SIG-M5 (cell line): Measurements from ENCODE around the gene PCNX2.

Source experiments
- DNase-seq: peaks from one replicate; lab custom pipeline; 2025; lab: John Stamatoyannopoulos, UW

PCNX2 gene

DNA sequence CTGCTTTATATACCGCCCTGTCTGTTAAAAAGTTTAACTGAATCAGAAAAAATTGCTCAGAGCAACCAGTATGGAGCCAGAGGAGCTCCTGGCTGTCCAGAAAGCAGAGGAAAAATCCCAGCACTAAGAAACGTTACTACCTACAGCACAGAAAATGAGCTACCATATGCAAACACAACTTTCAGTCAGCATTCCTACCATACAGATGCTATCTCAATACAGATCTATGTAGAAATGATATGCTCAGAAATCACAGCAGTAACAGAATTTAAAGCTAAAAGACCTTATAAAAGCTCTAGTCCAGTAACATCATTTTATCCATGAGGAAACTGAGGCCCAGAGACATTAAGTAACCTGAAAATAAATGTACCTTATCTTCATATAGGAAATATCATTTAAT lies 38.7 kb downstream of the PCNX2 start:
- no peak for DNase-seq

DNA sequence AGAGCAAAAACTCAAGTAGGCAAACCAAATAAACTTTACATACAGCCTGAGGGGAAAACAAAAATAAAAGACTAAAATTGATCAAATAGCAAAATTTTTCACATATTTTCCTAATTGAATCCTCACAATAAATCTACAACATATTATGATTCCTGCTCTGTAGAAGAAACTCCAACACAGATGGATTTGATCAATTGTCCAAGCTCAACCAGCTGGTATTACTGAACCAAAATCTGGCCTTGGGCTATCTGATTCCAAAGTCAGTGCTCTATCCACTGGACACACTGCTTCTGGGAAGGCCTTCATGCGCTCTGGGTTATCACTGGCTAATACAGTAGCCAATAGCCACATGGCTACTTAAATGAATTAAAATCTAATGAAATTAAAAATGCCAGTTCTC lies 39.3 kb downstream of the PCNX2 start:
- no peak for DNase-seq

DNA sequence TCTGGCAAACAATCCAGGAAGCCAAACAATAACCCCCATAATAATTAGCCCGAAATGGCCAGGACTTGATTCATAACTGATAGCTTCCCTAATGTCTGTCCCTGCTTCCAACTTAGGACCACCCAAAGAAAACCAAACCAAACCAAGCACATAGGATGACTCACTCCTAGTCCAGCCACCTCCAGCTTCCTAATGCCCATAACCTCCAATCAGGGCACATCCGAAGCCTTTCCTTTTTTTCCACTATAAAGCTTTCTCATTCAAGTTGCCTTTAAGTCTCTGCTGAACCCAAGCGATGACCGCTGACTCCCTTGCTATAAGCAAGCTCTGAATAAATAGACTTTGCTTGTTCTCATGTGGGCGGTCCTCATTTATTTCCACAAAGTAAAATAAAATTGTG lies 40.4 kb downstream of the PCNX2 start:
- DNase-seq, result no peak

DNA sequence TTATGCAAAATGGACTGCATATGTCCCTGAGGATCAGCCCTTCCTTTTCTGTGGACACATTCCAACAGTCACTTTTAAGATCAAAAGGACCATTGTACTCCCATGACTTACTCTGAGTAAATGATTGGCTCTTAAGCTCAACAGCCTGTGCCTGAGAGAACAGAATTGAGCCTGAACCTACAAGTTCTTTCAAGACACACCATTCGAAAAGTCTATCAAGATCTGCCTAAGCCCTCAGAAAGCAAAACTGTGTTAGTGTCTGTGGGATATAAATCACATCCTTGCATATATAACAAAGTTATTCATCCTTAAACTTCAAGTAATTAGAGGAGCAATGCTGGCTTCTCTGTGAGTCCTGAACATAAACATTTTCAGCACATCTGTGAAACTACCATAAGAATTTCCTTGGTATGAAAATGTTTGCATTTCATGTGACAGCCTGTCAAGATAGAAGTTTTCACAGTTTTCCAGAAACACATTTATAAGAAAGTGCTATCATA lies 41.6 kb downstream of the PCNX2 start:
- no peak for DNase-seq

DNA sequence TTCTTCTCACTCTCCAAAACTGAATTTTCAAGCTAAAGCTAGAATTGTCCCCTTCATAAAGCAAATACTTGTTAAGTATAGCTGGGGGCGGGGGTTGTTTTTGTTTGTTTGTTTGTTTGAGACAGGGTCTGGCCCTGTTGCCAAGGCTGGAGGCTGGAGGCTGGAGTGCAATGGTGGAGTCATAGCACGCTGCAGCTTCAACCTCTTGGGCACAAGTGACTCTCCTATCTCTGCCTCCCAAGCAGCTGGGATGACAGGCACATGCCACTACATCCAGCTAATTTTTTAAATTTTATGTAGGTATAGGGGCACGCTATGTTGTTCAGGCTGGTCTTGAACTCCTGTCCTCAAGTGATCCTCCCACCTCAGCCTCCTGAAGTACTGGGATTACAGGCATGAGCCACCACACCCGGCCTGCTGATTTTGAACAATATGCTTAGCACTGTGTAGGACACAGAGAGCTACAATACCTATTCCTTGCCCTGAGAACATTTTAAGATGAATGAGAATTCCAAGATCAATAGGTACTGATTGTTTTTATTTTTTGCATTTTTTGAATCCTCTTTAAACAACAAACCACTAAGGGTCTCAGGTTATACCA lies 42.2 kb downstream of the PCNX2 start:
- DNase-seq, result no peak

DNA sequence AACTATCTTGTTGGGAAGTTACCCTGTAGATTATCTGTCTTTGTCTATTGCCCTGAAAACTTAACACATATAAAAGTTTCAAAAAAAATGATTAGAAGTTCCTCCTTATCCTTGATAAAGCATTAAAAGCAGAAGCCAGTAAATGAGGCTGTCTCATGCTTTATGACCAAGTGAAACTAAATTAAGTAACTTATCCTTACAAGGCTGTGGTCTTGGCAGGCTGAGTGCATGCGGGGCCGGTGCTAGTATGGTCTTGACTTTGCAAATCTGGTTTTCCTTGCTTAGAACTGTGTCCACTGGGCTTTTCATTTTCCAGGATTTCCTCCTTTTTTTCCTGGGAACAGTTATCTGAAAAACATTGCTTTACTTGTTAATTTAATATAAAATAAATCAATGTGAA lies 43.1 kb downstream of the PCNX2 start:
- peak; percentile 36 for DNase-seq

DNA sequence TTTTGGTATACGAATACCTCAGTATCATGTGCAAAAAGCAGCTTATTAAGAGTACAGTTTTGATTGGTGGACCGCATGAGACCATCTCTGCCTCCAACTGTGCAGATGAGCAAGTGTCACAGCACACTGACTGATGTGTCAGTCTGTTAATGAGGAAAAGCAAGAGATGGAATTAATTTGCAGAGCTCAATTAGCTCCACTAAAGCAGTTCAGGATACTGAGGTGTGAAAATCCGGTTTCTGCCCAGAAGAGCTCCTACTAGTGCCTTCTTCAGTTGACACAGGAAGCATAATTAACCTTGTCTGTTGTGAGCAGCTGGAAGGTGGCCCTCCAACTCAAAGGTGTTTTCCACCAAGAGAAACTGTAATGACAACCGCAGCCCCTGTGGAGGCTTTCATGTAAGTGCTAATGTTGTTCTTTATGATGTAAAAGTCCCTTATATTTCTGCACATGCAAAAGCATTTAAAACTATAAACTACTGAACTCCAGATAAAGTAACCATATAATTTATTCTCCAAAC lies 44.3 kb downstream of the PCNX2 start:
- DNase-seq, result no peak

DNA sequence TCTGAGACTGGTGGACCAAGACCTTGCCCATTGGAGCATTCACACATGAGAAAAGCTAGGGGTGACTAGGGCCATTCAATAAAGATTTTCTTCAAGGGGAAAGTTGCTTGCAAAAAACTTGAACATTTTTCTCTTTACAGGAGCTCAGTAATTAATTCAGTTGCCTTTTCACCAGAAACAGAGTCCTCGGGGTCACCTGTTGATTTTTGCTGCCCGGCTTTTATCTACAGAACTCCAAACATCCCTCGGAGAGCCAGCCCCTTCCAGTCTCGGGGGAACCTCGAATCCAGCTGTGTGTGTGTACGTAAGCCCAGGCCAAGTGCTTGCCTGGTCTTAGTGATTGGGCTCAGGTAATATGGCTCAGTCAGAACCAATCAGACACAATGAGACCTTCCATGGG lies 47.5 kb downstream of the PCNX2 start:
- DNase-seq, result no peak

DNA sequence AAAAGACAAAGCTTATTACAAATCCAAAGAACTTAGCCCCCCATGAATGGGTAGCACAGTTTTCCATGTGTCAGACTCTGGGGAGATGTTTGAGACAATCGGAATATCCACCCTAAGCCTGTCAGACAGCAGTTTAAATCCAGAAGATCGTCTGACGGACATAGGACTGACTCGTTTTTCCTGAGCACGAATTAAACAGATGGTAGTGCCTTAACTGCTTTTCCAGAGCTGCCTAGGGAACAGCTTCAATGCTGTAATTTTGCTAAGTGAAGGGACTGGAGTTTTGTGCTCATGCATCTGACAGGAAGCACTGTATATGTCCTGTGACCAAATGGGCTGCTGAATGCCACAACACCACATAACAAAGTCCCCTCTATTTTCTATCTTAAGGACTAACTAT lies 48.6 kb downstream of the PCNX2 start:
- DNase-seq, result no peak

DNA sequence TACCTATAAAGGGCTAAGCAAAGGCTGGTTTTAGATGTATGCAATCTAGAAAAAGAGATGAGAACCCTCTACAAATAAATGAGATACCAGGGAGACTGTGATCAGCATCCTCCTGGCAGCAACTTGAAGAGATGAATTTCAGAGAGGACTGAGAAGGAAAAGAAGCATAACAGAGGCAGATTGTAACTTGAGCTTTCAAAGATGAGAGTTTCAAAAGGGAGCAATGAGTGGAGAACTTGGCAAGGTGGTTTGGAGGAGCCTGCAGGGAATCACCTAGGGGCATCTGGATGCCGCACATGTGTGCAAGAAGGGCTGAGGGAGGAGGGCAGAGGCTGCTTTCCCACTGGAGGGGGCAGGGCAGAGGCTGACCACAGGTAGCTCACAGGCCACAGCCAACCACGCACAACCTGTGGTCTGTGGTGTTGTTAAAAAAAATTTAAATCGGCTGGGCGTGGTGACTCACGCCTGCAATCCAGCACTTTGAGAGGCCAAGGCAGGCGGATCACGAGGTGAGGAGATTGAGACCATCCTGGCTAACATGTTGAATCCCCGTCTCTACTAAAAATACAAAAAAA lies 50.2 kb downstream of the PCNX2 start:
- DNase-seq, result no peak

DNA sequence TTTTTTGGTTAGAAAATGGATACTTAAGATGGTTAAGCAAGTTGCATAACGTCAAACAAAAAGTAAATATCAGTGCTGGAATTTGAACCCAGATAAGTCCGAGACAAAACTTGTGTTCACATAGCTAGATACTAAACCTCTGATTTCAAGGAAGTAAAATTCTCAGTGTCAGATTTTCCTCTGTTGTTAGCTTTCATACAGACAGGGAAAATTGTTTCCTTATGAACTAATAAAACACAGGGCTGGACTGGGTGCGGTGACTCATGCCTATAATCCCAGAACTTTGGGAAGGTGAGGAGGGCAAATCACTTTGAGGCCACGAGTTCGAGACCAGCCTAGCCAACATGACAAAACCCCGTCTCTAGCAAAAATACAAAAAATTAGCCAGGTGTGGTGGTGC lies 51.3 kb downstream of the PCNX2 start:
- DNase-seq, result no peak

DNA sequence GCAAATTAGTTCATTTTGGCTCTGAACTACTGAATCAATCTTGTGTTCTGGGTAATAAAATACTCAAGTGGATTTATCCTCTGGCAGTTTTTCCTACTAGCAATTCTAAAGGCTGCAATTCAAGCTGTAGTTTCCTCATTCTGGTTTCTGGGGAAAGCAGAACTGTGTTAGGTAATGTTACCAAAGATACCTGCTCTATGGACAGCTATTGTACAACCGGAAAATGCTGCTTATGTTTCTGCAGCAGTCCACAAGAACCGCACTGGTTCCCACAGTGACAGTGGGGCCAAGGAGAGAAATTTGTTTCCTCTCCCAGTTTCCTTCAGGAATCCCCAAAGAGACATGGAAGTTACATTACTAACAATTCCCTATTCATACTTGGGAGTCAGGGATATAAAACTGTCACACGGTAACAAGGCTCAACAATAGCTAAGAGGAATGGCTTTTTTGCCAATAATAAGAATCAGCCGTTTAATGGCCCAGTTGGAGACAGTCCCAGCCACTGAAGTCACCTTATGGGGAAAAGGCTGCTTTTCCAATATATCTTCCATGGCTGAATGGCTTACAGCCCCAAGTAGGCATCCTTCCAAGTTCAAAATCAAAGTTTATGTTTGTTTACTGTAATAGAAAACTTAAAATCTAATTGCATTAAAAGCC lies 52.6 kb downstream of the PCNX2 start:
- DNase-seq, result peak; percentile 19

DNA sequence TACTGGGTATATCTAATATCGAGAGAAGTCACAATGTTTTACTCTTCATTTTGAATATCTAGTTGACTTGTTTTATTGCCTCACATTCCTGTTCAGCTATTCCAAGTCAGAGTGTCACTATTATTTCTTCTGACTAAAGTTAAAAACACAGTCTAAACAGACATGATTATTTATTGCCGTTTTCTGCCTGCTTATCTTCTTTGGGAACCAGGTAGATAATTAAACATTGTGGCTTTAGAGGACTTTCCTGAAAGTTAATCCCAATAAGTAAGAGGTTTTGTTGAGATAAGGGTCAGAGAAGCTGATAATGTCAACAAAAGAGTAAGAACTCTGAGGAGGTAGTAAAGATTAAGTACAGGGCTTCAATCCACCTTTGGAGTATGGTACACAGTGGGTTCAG lies 53.8 kb downstream of the PCNX2 start:
- DNase-seq, result no peak

DNA sequence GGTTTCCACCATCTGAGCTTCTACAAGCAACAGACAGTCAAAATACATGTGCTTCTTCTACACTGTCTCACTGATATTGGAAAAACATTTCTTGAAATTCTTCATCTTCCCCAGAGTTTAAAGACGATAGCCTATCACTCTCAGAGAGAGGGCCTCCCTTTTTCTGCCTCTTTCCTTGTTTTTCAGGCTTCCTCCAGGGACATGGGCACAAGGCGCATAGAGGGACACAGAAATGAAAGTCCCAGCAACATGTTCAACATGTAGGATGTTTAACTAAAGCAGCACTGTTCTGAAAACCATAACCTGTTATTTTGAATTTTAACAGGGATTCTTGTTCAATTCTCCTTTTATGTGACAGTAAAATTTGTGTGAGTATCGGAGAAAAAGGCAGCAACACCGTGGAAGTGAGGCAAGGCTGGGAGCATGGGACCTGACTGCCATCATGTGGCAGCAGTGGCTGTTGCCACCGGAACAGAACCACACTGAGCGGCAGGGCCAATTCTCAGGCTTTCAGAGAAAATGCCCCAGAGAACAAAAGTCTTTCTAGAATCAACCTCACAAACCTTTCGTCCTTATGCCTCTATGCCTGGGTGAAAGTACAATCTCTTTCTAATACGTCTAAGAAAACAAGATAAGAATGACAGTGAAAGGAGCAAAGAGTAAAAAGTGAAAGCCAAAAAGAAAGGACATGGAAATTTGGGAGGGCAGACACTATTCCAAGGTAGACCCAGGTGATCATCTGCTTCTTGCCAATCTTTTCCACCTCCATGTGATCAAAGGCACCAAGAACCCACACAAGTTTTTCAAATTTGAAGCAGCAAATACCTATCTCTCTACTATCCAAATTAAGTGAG lies 54.5 kb downstream of the PCNX2 start:
- no peak for DNase-seq

DNA sequence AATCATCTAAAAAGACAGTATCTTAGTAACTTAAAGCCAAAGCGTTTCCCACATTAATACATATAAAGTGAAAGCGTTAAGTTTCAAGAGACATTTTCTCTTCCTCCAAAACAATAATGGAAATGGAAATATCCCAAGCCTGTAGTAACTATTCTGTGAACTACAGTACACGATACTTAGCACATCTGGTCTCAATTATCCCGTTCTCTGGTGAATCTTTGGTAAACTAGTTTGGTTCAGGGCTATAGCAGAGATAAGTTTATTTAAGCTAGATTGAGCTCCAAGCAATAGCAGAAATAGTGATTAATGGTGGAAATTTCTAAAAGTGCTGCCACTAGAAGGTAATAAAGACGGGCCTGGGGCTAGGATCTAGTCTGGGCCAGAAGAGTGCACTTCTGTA lies 55.2 kb downstream of the PCNX2 start:
- DNase-seq, result no peak

DNA sequence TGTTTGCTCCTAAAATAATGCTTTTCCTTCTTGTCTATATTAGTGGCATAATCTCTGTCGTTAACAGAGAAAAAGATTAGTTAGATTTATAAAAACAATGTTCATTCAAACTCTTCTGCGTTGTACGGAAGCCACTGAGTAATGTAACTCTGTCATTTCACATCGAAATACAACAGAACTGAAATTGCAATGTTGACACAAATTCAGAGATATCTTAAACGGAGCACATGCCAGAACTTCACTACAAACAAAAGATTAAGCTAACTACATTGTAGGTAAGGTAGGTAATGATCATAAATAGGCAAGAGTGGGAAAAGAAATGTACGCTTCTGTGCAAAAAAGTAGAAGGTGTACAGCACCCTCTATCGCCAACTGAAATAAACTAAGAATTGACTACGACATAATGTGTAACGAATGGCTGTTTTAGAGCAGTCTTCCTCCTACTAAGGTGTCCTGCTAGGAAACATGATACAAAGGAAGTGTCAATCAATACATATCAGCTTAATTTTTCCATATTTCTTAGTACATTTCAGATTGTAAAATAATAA lies 56.6 kb downstream of the PCNX2 start:
- no peak for DNase-seq

DNA sequence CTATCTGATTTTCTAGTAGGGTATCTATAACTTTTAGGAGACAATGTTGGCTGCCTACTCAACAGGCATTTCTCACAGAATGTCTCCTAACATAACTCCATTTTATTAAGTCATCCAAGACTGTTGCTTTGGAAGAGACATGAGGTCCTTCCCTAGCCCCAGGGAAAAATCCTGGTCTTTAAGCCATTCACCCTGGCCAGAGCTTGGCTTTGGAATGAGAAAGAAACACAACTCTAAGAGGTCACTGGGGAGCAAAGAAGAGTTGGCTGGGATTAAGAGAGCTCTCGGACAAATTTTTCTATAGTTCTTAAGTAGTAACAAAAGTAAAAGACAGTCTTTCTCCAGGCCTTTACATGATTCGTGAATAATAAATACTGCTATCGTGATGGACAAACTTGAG lies 57.9 kb downstream of the PCNX2 start:
- DNase-seq, result no peak

DNA sequence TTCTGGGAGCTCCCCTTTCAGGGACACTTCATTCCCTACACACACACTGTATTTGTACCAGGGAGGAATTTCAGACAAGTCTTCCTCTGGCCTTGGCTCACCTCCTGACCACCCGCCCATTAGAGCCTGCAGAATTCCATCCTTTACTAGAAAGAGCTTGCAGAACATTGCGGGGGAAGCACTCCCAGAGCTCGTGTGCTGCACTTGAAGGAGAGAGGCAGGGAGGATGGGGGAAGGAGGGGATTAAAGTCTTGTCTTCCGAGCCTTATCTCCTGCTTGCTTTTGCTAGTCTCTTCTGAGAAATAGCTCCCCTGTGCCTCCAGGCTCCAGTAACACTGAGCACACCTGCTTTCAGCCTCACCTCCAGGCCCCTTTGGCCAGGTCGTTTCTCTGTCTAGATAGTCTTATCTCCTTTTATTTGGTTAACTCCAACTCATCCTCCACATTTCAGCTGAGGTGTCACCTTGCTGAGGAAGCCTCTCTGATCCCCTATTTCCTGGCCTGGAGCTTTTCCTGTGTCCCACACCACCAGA lies 62.0 kb downstream of the PCNX2 start:
- no peak for DNase-seq

DNA sequence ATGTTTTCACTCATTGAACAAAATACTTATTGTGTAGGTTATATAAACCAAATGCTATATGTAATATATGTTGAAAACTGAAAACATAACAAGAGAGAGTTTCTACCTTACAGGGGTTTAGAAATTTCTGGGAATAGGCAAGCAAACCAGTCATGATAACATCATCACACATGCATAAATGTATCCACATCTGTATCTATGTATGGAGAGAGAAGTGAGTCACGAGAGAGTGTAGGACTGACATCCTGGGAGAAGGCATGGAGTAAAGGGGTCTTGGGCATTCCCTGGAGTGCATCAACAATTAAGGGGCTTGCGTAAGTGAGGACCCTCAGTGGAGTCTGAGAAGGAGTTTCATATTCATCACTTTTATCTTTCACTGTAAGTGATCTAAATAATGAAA lies 65.5 kb downstream of the PCNX2 start:
- DNase-seq, result no peak

DNA sequence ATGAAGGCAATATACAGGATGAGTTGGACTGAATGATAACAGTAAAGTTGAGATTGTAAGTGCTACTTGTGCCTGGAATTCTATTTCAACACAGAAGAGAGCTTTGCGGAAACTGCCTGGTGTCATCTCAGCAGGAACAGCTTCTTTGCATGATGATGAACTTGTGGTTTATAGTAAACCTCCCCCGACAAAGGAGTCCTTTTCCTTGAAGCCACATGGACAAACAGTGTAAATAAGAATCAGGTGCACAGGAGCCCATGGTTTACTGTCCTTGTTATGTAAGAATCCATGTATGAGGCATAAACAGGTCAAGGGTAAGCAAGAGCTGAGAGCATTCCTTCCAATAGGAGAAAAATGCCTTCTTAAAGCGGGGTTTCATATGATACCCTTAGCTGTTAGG lies 66.2 kb downstream of the PCNX2 start:
- DNase-seq, result no peak

DNA sequence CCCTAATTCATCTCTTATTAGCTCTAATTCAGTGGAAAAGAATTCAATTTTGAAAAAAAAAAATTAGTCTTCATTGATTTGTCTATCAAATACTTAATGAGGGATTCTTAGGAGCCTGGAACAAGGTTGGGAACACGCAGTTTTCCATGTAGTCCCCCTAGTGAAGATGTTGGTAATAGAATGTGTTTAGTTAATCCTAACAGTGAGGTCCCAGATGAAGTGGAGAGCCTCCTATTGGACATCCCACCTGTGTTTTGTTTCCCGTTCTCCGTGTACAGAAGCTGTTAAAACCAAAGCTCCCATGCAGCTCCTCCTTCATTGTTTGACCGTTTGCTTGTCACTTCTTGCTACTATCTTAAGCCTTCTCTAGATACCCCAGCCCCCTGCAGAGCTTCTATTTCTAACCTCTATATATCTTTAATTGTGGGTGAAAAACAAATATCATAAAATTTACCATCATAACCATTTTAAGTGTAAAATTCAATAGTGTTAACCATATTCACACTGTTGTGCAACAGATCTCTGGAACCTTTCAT lies 67.5 kb downstream of the PCNX2 start:
- no peak for DNase-seq

DNA sequence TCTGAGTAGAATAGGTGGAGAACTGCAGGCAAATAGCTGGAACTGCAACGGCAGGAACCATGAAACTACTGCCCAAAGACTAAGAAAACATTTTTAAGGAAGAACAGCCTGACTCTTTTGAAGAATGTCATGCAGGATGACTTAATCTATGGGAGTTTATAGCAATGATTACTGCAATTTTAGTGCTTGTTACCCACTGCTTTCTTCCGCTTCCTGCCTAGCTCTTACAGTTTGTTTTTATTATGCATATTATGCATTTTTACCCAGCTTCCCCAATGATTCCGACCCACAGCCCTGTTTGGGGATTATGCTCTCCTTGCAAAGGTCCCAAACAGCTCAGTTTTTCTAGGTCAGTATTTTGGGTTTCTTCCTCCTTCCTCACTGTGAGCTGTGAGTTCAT lies 71.2 kb downstream of the PCNX2 start:
- DNase-seq, result no peak
